ENCODE results near the gene ERP44. TPM values are rescaled to one million over a fixed set of nuclear protein-coding genes. Genes with fewer than 3 reads are reported as not detected.

The ERP44 gene
- polyA plus RNA-seq, 1 donor (not counting 4 experiments of a cell fraction or from before 2014, with no cell fraction given), result 17.6 TPM

GRCh38 chr9:100131875-100132430 is 33.2 kb upstream of the ERP44 start:
- TF ChIP-seq EZH2 (IDR thresholded peaks at IDR 0.05; ENCODE audit: low read length) (no peak), CTCF (optimal IDR thresholded peaks at IDR 0.05 in 1 of 3, IDR thresholded peaks at IDR 0.05 in 1 of 3, conservative IDR thresholded peaks at IDR 0.05 in 1 of 3; ENCODE audit: extremely low read depth in 1 of 3, insufficient read depth in 2 of 3, low read length in 3 of 3) (no peak)
- Histone ChIP-seq H4K20me1 (ENCODE audit: control insufficient read depth, extremely low read depth, insufficient read depth, low read length) (no peaks in the 10 kb centered on the region), H2AFZ (ENCODE audit: control insufficient read depth, low read length) (no peak overlapping the region), H3K9me3 (ENCODE audit: control insufficient read depth, low read depth, low read length) (no peaks in the 10 kb centered on the region), H3K4me2 (ENCODE audit: control insufficient read depth, extremely low read depth, insufficient read depth, low read depth, low read length) (no peak overlapping the region), H3K4me1 (ENCODE audit: control insufficient read depth, extremely low read depth, insufficient read depth, low read length) (no peaks in the 10 kb centered on the region), H3K36me3 (ENCODE audit: control insufficient read depth in 2 of 2, extremely low read depth in 1 of 2, insufficient read depth in 2 of 2, low read length in 2 of 2) (no peaks in the 10 kb centered on the region), H3K27ac (ENCODE audit: control insufficient read depth, insufficient read depth, low read length) (no peak overlapping the region), H3K9ac (ENCODE audit: control insufficient read depth, extremely low read depth, insufficient read depth, low read length) (no peak overlapping the region), H3K9me1 (ENCODE audit: control insufficient read depth, extremely low read depth, insufficient read depth, low read length) (no peaks in the 10 kb centered on the region), H3K27me3 (ENCODE audit: control insufficient read depth, extremely low read depth, insufficient read depth, low read length) (no peaks in the 10 kb centered on the region), H3K79me2 (ENCODE audit: control insufficient read depth, insufficient read depth, low read length) (no peaks in the 10 kb centered on the region), H3K4me3 (ENCODE audit: control insufficient read depth in 2 of 3, extremely low read depth in 1 of 3, insufficient read depth in 2 of 3, low read depth in 1 of 3, low read length in 3 of 3) (no peak overlapping the region)
- dilution Hi-C loops (cut with MboI; ENCODE audit: extremely low pct_ligation_motif_present, low sequenced_read_pairs), result no loop called here
- no peak for FAIRE-seq
- DNase-seq (ENCODE audit: low read depth, low spot score), result no peak

- H3K4me2 ChIP-seq (ENCODE audit: control insufficient read depth, extremely low read depth, insufficient read depth, low read depth, low read length), result no peak overlapping the region
- no peaks in the 10 kb centered on the region for H3K9me3 ChIP-seq (ENCODE audit: control insufficient read depth, low read depth, low read length)
- TF ChIP-seq CTCF (optimal IDR thresholded peaks at IDR 0.05 in 1 of 3, IDR thresholded peaks at IDR 0.05 in 1 of 3, conservative IDR thresholded peaks at IDR 0.05 in 1 of 3; ENCODE audit: extremely low read depth in 1 of 3, insufficient read depth in 2 of 3, low read length in 3 of 3) (no peak), EZH2 (IDR thresholded peaks at IDR 0.05; ENCODE audit: low read length) (no peak)
- H3K27me3 ChIP-seq (ENCODE audit: control insufficient read depth, extremely low read depth, insufficient read depth, low read length), result no peaks in the 10 kb centered on the region
- H3K9ac ChIP-seq (ENCODE audit: control insufficient read depth, extremely low read depth, insufficient read depth, low read length), result no peak overlapping the region
- dilution Hi-C loops (cut with MboI; ENCODE audit: extremely low pct_ligation_motif_present, low sequenced_read_pairs), result no loop called here
- H4K20me1 ChIP-seq (ENCODE audit: control insufficient read depth, extremely low read depth, insufficient read depth, low read length), result no peaks in the 10 kb centered on the region
- no peaks in the 10 kb centered on the region for H3K9me1 ChIP-seq (ENCODE audit: control insufficient read depth, extremely low read depth, insufficient read depth, low read length)
- DNase-seq (ENCODE audit: low read depth, low spot score), result no peak
- H3K79me2 ChIP-seq (ENCODE audit: control insufficient read depth, insufficient read depth, low read length), result no peaks in the 10 kb centered on the region
- no peak overlapping the region for H2AFZ ChIP-seq (ENCODE audit: control insufficient read depth, low read length)
- no peaks in the 10 kb centered on the region for H3K36me3 ChIP-seq (ENCODE audit: control insufficient read depth in 2 of 2, extremely low read depth in 1 of 2, insufficient read depth in 2 of 2, low read length in 2 of 2)
- no peak overlapping the region for H3K4me3 ChIP-seq (ENCODE audit: control insufficient read depth in 2 of 3, extremely low read depth in 1 of 3, insufficient read depth in 2 of 3, low read depth in 1 of 3, low read length in 3 of 3)
- FAIRE-seq, result no peak
- no peak overlapping the region for H3K27ac ChIP-seq (ENCODE audit: control insufficient read depth, insufficient read depth, low read length)
- H3K4me1 ChIP-seq (ENCODE audit: control insufficient read depth, extremely low read depth, insufficient read depth, low read length), result no peaks in the 10 kb centered on the region
These were observed 32.4 kb upstream of the ERP44 start for GRCh38 chr9:100131216-100131615.
